NCI-H2171 treated with DMSO at 0.1 percent for 48 hours (cell line): ENCODE results near the gene RHBG.
A peak's percentile ranks its signal among the peaks of the same experiment; 100 is the strongest.

Source experiments
- DNase-seq: peaks from one replicate; lab custom pipeline; 2025; lab: John Stamatoyannopoulos, UW

RHBG gene

GRCh38 chr1:156409439-156409838 lies 40.4 kb downstream of the RHBG start:
- no peak for DNase-seq

DNA sequence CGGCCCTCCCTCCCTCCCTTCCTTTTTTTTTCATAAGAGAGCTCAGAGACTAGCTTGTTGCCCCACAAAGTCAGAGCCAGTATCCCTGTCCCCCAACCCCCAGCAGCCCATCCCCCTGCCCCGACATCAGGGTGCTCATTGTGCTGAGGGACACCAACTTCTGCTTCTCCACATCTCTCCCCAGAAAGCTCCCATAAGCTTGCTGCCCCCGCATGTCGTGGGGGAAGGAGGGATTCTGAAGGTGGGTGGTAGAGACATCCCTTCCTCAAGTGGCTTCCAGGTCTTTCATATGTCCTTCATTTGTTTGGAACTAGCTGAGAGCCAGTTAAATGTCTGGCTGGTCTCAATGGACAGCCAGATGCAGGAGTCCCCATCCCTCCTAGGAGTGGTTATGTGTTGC lies 41.2 kb downstream of the RHBG start:
- no peak for DNase-seq

GRCh38 chr1:156410740-156411139 lies 41.7 kb downstream of the RHBG start:
- DNase-seq: no peak

DNA sequence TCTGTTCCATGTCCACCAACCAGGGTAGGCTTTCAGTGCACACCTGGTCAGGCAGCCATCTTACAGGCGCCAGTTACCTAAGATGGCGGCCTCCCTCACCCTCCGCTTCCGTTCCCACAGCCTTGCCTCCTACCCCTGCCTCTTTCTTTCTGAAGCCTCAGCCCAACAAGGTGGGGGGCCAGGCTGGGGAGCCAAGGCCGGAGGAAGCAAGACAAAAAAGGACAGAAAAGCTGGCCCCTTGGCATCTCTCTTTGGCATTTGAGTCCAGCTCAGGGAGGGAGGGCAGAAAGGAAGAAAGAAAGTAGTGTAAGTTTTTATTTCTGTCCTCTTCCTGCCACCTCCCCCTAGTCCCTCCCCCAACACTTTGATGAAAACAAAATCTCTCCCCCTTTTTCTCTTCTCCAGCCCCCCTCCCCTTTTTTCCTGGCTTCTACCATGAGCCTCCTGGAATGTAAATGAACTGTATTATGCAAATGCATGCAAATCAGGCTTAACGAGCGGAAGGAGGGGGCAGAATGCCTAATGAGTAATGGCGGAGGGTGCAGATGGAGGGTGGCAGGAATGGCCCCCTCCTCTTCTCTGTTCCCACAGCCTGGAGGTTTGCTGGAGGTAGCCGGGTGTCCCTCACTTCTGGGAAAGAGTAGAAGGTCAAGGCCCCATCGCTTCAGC lies 43.8 kb downstream of the RHBG start:
- no peak for DNase-seq

GRCh38 chr1:156413391-156414246 lies 44.6 kb downstream of the RHBG start:
- peak; percentile 76 for DNase-seq

DNA sequence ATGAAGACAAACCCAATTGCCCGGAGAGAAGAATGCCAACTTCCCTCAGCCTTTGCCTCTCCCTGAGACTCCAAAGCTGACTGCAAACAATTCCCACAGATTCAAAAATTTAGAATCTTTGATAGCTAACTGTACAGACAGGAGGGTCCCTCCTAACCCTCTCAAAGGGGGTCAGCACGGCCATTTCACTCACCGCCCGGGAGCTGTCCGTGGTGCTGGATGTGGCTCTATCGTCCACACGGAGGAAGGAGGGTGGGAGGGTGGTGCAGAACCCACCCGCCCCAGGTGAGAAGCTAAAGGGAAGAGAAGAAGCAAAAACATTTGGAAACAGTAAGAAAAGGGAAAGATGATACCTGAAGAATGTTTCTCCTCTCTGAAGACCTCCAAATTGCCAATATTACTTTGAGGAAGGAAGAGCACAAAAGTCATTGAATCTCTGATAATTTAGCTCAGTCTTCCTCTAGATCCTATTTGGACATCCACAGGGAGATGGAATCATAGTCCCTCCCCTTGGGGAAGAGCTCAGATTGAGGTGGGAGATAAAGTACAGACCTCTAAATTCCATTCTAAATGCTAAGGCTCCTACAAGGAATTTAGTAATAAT lies 45.6 kb downstream of the RHBG start:
- DNase-seq: no peak

DNA sequence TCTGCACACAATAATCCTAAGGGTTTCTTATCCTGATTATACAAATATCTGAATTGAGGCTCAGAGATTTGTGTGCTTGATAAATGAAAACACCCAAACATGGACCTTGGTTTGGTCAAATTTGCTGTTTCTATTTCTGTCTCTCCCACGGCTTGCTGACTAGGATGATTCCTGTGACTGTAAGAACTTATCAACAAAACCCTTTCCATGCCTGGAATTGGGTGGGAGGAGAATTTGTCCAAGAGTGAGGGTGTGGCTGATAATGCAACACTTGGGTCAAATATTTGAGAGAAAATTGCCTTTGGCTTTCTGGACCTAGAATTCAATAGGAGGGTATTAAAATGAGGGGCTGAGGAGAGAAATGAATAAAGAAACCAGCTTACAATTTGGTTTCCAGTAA lies 48.0 kb downstream of the RHBG start:
- no peak for DNase-seq

- peak; percentile 29 for DNase-seq
Measured at GRCh38 chr1:156417401-156418020, 48.5 kb downstream of the RHBG start.

GRCh38 chr1:156418416-156419070 lies 49.5 kb downstream of the RHBG start:
- no peak for DNase-seq

- DNase-seq: no peak
Measured at GRCh38 chr1:156419854-156420204, 50.8 kb downstream of the RHBG start.

DNA sequence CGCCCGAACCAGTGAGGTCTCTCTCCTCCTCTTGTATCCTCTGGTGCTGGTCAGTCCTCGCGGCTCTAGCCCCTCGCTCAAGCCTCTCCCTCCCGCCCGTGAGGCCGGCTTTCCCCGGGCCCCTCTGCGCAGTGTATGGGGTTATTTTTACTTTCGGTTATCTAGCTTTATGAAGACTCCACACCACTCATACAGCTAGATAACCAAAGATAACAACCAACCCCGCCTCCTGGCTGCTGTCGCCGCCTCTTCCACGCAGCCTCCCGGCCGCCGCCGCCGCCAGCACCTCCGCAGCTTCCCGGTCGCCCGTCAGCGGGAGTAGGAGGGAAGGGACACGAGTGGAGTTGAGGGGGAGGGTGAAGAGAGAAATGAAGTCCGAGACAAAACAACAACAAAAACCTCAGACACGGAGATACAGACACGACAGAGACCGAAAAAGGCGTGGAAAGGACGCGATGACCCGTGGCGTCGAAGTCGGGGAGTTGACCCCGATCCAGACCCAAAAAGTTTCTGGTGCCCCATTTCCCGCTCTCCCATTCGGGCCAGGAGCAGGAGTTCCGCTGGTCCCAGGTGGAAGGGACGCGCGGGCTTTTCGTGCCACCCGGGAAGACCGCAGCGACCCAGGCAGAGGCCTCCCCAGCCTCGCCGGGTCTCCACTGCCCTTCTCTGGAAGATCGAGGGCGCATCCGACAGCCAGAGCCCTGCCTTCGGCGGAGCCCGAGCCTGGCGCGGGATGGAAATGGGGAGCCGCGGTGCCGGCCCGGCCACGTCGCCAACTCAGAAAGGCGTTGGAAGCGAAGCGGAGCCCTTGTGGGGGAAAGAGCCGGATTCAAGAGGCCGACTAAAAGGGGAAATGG lies 51.4 kb downstream of the RHBG start:
- DNase-seq: no peak

- DNase-seq: peak; percentile 93
Measured at GRCh38 chr1:156421062-156421938, 52.3 kb downstream of the RHBG start.

DNA sequence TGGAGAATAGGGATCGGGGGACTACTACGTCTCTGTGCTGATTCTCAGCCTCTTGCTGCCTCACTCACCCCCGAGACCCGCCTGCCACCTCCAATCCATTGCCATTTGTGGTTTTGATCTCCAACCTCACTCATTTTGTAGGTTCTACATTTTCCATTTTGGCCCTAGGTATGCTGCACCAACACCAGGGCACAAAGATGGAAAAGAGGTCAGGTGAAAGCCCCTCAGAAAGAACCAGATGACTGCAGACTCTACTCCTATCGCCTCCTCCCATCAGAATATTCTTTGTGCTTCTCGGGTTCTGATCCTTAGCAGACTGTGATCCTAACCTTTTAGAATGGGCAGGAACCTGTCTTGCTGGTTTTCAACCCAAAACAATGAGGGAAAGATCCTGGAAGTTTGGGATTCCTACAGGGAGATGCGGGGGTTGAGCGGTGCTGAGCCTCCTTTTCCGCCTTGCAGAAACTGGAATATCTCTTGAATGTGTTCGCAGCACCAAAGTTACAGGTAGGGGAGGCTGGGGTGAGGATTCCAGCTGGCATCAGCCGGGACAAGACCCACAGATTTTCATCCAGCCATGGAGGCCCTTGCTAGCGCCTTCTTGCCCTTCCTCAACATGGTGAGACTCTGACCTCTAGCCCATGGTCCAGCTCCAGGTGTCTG lies 53.1 kb downstream of the RHBG start:
- no peak for DNase-seq

- DNase-seq: no peak
Measured at GRCh38 chr1:156422602-156423091, 53.6 kb downstream of the RHBG start.

- DNase-seq: no peak
Measured at GRCh38 chr1:156423422-156424352, 54.7 kb downstream of the RHBG start.

GRCh38 chr1:156424806-156425432 lies 55.9 kb downstream of the RHBG start:
- no peak for DNase-seq

- DNase-seq: no peak
Measured at GRCh38 chr1:156425943-156426342, 56.9 kb downstream of the RHBG start.

GRCh38 chr1:156427957-156428356 lies 58.9 kb downstream of the RHBG start:
- no peak for DNase-seq
